KG1 (cell line): Measurements from ENCODE around the gene C20orf204.

Experiments
- DNase-seq: peaks from one replicate; lab custom pipeline; 2025; lab: John Stamatoyannopoulos, UW

C20orf204 gene

GRCh38 chr20:64027981-64028685 lies 7.8 kb upstream of the C20orf204 start:
- DNase-seq, result no peak

DNA sequence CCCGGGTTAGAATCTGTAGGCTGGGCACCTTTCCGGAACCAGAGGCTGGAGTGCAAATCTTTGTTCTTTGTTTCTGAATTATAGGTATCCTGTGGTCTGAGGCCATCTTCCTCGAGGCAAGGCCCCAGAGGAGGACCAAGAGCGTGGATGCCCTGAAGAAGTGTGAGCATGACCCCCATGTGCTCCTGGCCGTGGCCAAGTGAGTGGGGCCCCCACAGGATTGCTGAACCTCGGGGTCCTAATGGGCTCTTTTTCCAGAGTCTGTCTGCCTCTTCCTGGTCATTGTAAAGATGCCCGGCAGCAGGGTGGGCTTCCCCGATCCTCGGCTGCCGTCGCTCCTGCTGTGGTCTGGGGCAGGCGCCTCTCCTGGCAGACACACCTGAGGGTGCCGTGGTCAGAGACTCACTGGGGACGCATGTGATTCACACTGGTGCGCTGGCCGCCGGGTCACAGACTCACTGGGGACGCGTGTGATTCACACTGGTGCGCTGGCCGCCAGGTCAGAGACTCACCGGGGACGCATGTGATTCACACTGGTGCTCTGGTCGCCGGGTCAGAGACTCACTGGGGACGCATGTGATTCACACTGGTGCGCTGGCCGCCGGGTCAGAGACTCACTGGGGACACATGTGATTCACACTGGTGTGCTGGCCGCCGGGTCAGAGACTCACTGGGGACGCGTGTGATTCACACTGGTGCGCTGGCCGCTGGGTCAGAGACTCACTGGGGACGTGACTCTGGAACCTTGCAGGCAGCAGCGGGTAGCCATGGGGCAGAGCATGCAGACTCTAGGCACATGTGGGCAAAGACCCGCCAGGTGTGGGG lies 6.5 kb upstream of the C20orf204 start:
- DNase-seq, result no peak

DNA sequence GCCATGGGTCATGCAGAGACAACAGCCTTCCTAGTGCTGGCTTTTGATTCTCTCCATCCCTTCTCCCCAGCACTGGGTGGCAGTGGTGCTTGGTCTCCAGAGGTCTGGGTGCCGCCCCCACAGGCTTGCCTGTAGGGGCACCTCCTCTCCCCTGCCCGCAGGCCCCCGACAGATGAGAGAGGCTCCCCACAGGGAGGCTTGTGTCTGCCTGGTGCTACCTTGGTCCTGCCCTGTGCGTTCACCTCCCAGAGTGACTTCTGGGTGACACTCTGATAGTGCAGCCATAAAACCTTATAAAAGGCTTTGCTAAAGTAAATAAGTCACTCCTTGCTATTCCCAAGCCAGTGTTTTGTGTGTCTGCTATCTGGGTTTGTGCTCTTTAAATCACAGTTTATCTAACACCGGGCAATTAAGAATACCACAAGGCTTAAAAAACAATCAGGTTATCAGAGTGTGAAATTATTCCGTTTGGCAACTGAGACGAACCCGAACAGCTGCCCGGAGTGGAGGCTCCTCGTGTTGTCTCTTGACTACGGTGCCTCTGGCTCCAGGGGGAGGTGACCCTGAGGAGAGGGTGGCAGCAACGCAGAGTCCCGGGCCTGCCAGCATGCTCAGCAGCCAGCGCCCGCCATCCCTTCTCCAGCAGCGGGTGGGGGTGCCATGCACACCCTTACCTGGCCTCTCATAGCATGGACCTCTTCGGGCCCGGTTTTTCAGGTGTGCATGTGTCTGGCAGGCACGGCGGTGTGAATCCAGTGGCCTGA lies 5.4 kb upstream of the C20orf204 start:
- DNase-seq, result no peak

DNA sequence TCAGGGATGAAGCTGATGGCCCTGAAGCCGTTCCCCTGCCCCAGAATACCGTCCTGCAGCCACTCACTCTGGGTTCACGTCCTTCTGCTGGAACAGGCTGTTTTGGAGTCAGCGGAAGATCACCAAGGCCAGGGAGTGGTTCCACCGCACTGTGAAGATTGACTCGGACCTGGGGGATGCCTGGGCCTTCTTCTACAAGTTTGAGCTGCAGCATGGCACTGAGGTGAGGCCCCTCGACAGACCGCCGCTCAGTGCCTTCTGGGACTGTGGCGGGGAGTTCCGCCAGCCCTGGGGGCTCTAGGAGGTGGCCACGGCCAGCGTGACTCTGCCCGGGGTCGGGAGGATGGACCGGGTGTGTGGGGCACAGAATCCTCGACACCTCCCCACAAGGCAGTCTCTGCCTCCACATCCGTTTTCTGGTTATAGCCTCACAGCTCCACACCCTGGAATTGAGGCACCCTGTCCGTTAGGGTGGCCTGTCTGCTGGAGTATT lies 4.1 kb upstream of the C20orf204 start:
- no peak for DNase-seq

DNA sequence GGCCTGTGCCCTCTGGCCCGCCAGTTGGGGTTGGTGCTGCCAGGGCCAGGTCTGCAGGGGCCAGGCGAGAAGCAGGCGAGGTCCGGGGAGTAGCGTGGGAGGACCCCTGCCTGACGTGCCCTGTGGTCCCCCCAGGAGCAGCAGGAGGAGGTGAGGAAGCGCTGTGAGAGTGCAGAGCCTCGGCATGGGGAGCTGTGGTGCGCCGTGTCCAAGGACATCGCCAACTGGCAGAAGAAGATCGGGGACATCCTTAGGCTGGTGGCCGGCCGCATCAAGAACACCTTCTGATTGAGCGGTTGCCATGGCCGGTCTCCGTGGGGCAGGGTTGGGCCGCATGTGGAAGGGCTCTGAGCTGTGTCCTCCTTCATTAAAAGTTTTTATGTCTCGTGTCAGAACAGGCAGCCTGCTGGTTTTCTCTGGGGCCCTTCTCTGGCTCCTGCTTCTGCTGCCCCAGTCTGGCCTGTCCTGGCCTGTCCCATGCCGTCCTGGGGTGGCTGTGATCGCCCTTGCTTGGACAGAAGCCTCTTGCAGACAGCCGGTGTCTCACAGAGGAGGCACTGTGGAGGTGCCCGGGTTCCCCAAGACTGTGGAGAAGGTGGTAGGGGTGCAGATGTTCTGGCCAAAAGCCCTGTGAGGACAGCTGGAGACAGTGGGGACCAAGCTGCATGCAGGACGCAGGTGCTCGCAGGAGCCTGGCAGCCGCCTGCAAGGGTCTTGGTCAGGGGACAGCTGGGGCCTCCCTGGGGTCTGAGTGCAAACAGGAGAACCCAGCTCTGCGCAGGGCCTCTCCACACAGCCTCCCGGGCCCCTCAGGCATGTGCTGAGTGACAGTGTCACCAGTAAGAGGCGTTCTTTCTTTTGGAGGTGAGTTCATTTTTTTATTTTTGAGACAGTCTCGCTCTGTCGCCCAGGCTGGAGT lies 3.0 kb upstream of the C20orf204 start:
- no peak for DNase-seq

DNA sequence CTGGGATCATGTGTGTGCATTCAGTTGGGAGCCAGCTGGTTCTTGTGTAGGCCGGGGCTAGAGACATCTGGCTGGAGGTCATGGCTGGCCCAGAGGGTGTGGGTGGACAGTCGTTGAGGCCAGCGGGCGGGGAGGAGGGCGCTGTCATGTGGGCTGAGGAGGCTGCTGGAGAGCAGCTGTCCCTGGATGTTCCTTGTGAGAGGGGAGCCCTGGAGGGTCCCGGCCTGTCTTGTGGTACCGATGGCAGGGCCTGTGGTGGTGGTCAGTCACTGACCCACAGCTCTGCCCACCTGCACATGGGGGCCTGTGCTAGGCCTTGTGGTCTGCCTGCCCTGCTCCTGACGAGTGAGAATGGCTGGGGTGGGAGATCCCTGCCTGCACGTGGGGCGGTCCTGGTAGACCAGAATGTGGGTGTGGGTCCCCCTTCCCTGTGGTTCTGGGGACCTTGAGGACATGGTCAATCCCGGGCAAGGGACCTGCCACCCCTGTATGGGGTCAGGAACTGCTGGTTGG lies 1.9 kb upstream of the C20orf204 start:
- no peak for DNase-seq

- no peak for DNase-seq
Measured at GRCh38 chr20:64035066-64035932, 683 bp upstream of the C20orf204 start.

GRCh38 chr20:64036346-64037198 lies 590 bp downstream of the C20orf204 start:
- no peak for DNase-seq

GRCh38 chr20:64037199-64037497 lies 1.2 kb downstream of the C20orf204 start:
- DNase-seq, result no peak

DNA sequence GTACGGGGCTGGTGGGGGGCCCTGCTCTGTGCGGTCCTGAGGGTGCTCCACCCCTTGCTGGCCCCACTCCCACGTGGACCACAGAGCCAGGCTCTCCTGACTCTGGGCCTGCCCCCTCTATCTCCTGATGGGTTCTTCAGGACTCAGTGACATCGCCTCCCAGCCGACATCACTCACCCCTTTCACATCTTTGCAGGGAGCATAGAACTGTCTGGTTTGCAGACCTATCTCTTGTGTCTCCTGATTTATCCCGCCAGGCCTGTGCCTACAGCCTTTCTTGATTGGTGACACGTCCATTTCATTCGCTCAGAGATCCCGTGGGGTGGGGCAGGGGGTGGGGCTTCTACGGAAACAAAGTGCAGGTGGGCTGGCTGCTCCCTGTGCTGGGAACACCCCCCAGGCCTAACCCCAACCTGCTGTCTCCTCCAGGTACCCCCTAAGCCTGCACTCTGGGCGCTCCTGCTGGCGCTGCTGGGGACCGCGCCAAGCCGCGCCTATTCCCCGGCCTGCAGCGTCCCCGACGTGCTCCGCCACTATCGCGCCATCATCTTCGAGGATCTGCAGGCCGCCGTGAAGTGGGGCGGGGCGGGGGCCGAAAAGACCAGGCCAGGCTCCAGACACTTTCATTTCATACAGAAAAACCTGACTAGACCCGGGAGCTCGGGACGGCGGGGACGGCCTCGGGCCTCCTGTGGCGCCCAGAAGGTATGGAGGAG lies 1.7 kb downstream of the C20orf204 start:
- no peak for DNase-seq

GRCh38 chr20:64038224-64038564 lies 2.2 kb downstream of the C20orf204 start:
- DNase-seq, result no peak

GRCh38 chr20:64038565-64039292 lies 2.7 kb downstream of the C20orf204 start:
- DNase-seq, result peak; percentile 46

DNA sequence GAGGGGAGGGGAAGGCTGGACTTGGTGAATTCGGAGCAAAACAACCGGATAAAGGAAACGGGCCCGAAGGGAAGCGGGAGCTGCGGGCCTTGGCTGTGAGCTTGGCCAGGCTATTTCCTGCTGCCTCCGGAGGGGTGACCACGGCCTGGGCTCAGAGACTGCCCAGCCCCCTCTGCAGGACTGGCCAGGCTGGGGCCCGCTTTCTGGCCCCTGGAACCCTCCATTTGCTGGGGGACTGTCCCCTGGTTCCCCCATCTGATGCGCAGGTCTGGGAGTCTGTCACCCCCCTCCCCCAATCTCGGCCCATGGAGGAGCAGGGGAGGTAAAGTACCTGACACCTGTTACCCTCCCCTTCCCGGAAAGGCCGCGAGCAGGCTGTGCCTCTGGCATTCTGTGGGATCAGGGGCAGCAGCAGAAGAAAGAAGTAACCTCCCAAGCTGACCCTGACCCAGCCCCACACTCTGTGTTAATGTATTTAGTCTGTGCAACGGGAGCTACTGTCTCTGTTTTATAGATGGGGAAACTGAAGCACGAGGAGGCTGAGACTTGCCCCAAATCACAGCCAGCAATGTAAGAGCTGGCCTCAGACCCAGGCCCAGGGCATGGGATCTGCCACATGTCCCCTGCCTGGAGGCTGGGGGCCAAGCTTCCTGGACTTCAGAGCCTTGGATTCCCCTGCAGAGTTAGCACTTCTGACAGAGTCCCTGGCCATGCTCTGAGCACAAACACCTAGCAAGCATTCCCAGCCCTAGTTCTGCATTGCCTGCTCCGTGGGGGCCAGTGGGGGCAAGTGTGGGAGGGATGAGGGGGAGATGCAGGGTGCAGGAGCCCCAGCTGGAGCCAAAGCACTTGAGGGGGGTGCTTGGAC lies 3.5 kb downstream of the C20orf204 start:
- DNase-seq, result no peak

DNA sequence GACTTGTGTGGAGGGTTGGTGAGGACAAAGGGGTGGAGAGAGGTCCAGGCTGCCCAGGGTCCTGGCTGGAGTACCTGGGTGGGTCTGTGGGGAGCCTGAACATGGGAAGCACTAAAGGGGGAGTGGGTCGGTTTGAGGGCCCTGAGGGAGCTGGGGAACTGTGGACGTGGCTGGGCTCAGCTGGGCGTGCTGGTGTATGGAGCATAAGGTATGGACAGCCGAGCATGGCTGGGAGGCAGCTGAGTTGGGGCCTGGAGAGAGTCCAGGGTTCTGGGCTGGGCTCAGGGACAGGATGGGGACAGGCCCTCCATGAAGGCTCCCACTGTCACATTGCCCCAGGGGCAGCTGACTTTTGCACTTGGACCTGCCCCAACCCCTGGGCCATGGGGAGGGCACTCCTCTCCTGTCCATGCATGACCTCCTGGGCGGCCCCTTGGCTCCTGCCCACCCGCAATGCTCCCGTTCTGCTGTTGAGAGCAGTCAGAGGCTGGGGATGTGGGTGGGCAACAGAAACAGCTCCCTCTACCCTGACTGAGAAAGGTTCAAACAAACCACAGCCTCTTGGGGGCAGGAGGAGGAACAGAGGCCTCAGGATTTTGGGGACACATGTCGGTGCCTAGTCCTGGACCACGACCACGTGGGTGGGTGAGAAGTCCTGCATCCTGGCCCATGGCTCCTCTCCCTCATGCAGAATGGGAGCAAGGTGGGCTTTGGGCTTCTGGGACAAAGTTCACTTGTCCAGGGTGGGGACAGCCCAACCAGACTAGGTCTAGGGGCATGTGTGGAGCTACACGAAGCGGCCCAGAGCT lies 4.5 kb downstream of the C20orf204 start:
- DNase-seq, result no peak

DNA sequence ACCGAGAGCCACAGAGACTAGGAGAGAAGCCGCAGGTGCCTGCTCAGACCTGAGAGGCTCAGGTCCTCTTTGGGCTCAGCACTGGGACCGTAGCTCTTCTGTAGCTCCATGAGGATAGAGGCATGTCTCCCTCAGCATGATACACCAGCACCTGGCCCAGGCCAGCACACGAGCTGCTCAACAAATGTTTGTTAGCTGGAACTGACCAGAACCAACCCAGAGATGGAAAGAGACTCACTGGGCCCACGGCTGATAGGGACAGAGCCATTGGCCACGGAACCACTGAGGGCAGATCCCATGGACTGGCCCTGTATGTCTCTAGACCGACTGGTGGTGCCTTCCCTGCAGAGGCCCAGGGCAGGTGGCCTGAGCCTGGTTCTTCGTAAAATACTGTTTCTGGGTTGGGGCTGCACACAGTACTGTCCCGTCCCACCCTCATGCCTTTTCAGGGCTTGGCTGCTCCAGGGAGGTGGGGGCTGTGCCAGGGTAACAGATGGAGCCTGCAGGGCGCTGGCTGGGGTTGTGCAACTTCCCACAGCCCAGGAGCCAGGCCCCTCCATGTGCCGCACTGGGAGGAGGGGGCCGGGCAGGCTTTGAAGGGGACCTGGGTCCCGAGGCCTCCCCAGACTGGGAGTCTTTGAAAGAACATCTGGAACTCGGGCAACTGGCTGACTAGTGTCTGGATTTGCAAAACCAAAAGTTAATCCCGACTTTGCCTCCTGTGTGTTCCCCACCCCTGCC lies 5.2 kb downstream of the C20orf204 start:
- DNase-seq, result no peak

GRCh38 chr20:64041781-64042053 lies 5.7 kb downstream of the C20orf204 start:
- no peak for DNase-seq
